Epithelial cell of prostate (primary cell): ENCODE results near the gene B3GALT5.
"Not testable (repeated sequence)": the region's sequence is repeated elsewhere in the genome, so short reads cannot be mapped to it uniquely, and the experiment has no call there.

Experiments used
- DNase-seq: peaks from one replicate; pipeline ENCODE4 v3.0.0-alpha.2; 2011; ENCODE audit warnings: low read depth, low spot score
- H3K27ac ChIP-seq: fragments of 450-650 bp; 2 replicates; pipeline ENCODE4 v1.5.1; 2017; ENCODE audit warnings: mild to moderate bottlenecking

Gene B3GALT5, protein sequence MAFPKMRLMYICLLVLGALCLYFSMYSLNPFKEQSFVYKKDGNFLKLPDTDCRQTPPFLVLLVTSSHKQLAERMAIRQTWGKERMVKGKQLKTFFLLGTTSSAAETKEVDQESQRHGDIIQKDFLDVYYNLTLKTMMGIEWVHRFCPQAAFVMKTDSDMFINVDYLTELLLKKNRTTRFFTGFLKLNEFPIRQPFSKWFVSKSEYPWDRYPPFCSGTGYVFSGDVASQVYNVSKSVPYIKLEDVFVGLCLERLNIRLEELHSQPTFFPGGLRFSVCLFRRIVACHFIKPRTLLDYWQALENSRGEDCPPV

DNA sequence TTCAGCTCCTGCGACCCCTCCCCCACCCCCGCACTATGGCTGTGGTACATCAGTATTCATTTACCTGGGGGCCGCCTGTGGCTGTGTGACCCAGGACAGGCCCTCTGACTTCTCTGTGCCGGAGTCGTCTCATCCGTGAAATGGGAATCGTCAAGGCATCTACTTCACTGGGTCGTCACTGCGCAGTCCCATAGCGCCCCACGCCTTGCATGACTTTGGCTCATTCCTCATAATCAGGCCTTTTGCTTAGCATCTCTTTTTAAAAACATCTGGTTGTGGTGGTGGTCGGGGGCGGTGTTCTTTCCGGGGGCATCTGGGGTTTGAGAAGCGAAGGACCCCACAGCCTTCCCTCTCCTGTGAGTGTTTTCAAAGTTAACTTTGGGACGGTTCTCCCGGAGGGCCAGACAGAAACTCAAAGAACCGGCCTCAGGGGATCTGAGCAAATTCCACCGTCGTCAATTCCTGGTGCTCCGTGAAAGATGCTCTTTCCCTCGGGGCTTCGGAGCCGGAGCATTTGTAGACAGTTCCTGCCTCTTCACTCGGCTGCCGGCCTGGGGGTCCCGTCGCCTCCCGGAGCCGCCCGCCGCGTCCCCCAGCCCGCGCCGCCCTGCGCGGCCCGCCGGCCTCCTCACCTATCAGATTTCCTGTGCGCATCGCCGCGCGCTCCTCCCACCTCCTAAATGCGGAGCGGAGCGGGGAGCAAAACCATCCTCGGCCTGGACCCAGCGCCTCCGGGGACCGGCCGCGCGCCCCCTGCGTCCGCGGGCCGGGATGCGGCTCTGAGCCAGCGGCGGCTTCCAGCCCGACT lies at the start of gene B3GALT5:
B3GALT5 (plus strand) TSS at position 708 of the 808 bp plus-strand sequence. CDS start 47,620 bp downstream, outside the sequence.
- no peak for DNase-seq
- H3K27ac ChIP-seq = no peak within 1 kb of the TSS

DNA sequence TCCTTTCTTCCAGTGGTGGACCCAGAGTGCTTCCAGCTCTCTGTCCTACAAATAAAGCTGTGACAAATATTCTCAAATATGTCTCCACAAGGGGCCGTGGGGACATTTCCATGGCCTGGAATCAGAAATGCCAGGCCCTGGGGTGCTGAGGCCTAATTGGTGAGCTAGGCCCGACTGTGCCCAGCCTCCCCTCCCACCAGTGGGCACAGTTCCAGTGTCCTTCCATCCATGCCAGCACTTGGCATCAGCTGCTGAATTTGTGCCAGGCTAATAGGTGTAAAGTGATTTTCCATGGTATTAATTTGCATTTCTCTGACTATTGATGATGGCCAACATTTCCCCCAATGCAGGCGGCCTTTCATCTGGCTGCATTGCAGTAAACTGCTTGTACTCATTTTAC lies 48.5 kb upstream of the B3GALT5 start:
- no peak for DNase-seq
- H3K27ac ChIP-seq = no peak overlapping the region

DNA sequence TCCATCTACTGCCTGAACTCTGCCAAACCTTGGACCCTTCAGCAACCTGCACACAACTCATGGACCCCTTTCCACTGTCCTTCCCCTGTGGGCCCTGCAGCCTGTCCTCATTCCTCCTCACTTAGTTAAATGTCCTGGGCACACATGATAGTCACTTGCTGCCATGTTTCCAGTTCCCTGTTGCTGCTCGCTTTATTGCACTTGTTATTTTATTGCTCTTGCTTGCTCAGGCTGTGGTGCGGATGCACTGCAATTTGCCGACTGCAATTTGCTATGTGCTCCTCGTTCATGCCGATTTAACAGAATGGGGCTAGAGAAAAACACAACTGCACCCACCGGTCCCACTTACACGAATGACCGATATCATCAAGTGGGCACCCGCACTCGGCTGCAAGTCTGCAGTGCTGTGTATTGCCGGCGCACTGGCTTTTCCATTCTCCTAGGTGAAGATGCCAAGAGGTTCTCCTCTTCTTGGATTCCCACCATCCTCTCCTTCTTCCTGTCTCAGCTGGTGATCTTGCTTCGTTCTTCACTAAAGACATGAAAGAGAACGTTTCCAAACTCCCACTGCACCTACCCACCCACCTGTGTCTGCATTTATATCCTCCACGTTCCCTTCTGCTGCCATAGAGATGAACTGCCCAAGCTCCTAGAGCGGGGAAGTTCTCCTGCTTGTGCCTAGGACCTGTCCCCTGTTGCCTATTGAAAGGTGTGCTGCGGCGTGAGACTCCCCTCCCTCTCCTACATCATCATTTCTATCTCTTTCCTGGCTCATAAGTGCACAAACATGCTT lies 45.4 kb upstream of the B3GALT5 start:
- no peak overlapping the region for H3K27ac ChIP-seq
- DNase-seq = no peak

DNA sequence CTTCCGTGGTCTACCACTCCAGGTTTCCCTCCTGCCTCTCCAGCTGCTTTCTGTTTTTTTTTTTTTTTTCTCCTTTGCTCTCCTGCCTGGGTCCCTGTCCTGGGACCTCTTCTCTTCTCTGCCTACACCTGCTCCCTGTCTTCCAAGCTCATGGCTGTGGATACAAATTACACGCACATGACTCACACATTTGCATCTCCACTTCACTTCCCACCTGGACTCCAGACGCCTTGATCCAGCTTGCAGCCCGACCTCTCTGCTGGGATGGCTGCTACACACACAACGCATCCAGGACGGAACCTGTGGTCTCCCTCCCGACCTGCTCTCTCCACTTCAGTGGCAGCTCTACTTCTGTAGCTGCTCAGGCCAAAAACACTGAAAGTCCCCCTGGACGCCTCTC lies 44.4 kb upstream of the B3GALT5 start:
- DNase-seq = no peak
- H3K27ac ChIP-seq = no peak overlapping the region

DNA sequence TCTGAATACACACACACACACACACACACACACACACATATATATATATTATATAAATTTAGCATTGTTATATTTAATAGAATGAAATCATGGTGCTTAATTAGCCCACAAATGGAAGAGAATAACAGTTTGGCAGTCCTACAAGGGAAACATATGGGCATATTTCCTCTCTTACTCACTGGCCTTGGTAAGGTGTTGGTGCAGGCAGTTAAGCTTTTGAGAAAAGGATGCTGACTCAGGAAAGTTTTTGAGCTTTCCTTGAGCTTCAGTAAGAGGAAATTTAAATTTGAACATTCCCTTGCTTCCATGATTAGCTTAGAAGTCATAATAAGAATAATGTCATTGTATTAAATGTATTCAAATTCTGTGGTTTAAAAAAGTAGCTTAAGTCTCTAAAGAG lies 37.0 kb upstream of the B3GALT5 start:
- H3K27ac ChIP-seq = no peak overlapping the region
- DNase-seq = peak; percentile 18

DNA sequence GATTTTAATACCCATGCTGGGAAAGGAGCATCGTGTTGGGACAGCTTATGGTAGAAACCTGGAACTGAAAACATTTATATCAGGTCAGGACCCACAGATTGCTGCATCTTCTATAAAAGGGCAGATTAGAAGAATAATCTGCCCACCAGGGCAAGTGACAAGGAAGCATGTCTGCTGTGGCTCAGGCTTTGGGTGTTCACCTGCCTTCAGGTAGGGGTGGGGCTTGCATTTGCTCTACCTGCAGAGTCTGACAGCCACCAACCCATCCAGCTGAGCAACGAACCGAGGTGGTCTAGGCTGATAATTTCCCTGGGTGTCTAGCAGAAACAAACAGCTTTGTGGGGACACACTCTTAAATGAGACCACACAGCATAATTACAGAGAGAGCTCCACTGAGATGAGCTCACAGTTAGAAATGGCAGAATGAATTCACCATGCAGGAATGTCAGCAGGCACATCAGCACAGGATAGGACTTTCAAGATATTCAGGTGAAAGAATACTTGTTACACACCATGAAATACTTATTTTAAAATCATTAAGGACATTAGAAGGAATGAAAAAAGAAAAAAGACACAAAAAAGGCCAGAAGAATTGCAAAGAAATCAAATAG lies 36.1 kb upstream of the B3GALT5 start:
- DNase-seq = no peak
- H3K27ac ChIP-seq = no peak overlapping the region

DNA sequence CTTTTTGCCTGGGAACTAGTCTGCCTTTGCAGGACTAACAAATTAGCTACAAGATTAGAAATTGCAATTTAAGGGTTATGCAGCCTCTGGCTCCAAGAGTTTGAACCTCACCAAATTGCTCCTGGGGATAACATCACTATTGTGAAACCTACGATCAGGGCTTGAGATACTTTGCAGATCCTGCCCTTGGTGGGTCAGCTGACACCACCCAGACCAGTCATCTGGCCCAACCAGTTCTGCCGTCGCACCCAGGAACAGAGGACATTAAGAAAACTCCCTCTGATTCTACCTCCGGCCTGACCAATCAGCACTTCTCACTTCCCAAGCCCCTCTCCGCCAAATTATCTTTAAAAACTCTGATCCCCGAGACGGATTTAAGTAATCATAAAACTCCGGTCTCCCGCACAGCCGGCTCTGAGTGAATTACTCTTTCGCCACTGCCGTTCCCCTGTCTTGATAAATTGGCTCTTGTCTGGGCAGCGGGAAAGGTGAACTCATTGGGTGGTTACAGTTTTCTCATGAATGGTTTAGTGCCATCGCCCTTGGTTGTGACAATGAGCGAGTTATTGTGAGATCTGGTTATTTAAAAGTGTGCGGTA lies 32.9 kb upstream of the B3GALT5 start:
- H3K27ac ChIP-seq = no peak overlapping the region
- DNase-seq = no peak

DNA sequence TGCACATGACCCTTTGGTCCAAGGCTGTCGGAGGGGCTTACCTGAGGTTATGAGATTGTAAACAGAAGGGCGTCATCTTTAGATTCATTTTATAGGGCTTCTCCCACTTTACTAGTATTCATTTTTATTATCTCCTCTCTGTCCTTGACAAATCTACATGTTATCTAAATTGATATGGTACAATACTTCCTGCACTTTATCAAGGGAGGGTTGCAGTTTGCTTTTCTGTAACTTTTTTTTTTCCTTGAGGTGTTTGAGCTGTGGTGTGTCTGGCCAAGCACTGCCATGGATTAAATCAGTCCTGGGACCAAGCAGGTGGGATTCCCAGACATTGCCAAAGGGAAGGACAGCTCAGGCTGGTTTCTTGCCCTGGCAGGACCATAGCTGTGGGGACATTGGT lies 32.0 kb upstream of the B3GALT5 start:
- no peak for DNase-seq
- H3K27ac ChIP-seq = no peak overlapping the region

DNA sequence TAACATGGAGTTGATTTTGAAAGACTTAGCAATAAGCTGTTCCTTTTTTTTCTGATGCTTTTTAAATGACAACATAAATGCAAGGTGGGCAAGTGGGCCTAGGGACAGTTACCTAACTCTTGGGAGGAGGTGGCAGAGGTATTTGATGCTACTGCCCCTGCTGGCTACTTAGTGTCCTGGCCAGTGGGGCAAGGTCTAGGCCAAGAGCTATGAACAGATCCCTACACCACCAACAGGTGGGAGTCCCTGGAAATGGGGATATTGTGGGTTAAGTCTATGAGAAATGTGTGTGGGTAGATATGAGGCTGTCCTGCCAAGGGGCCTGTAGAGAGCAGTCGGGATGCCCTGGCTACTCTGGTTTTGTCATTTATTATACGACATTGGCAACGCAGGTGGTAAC lies 31.3 kb upstream of the B3GALT5 start:
- no peak overlapping the region for H3K27ac ChIP-seq
- DNase-seq = no peak

DNA sequence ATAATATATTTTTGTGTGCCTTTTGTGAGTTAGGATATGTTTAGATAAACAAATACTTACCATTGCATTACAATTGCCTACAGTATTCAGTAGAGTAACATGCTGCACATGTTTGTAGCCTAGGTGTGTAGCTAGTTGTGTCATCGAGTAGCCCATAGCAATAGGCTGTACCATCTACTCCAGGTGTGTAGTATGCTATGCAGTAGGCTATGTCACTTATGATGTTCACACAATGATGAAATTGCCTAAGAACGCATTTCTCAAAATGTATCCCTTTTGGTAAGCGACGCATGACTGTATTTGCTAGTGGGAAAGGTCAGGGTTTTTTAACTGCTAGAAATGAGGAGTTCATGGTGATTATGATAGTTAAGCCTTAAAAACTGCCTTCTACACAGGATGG lies 30.0 kb upstream of the B3GALT5 start:
- no peak for DNase-seq
- no peak overlapping the region for H3K27ac ChIP-seq

DNA sequence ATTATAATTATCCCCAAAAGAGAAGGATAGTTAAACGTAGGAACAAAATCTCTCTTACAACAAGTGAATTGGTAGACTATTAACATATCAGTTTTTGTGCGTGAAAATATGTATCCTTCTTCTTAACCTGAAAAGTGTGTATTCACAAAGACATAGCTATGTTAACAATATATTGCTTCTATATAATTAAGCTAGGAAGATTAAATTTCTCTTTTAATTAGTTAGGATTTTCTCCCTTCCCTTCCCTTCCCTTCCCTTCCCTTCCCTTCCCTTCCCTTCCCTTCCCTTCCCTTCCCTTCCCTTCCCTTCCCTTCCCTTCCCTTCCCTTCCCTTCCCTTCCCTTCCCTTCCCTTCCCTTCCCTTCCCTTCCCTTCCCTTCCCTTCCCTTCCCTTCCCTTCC lies 29.2 kb upstream of the B3GALT5 start:
- DNase-seq = not testable (repeated sequence)

DNA sequence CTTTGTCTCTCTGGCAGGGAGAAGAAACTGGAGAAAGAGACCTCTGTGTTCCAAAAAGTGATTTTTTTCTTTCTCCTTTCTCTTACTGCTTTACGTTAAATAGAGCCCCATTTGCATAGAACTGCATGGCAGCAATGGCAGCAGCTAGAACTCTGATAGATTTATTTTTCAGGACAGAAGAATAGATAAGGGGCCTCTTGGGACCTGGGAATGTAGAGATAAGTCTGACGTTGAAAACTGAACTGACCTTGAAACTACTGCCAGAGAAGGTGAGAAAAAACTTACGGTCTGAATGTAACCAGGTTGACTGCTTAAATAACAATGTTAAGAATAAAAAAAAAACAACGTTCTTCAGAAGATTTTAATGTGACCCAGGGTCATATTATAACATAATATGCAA lies 25.4 kb upstream of the B3GALT5 start:
- H3K27ac ChIP-seq = no peak overlapping the region
- no peak for DNase-seq

More for the DNA sequence above, 29.2 kb upstream of the B3GALT5 start:
- H3K27ac ChIP-seq = not testable (repeated sequence)

DNA sequence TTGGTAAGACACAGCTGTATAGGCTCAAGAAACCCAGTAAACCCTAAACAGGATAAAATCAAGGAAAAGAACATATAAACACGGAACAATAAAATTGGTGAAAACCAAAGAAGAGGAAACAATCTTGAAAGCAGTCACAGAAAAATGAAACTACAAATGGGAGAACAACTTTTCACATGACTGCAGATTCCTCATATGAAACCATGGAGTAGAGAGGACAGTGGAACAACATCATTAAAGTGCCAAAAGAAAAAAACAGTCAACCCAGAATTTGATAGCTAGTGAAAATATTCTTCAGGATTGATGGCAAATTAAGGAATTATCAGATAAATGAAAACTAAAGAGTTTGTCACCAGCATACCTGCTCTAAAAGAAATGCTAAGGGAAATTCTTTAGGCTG lies 23.9 kb upstream of the B3GALT5 start:
- no peak overlapping the region for H3K27ac ChIP-seq
- no peak for DNase-seq

DNA sequence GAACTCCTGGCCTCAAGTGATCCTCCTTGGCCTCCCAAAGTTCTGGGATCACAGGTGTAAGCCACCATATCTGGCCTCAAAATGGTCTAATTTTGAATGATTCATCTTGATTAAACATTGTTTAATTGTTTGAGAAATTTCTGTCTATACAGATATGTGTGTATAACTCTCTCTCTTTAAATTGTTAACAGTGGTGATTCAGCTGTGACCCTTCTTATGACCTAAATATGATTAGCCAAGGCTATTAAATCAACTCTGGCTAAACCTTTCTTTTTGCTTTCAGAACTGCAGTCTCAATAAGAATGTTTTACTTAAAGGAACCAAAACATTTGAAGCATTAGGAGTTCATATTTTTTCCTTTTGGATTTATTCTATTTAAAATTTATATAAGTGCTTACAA lies 19.2 kb upstream of the B3GALT5 start:
- no peak overlapping the region for H3K27ac ChIP-seq
- DNase-seq = no peak

DNA sequence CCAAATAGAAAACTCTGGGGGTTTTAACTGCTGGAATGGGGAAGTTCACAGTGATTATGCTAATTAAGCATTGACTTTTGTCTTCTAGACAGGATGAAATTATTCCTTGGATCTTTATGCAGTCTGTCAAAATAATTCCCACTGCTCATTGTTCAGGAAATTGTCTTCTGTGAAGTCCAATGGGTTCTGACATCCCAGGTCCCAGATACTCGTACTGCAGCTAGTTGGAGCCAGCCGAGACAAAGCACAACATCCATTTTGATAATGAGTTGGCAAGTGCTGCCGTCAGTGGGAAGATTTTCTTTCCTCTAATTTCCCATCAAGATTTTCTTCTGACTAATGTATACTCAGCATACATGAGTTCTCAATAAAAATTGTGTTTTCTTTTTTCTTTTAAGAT lies 17.3 kb upstream of the B3GALT5 start:
- H3K27ac ChIP-seq = no peak overlapping the region
- DNase-seq = no peak

DNA sequence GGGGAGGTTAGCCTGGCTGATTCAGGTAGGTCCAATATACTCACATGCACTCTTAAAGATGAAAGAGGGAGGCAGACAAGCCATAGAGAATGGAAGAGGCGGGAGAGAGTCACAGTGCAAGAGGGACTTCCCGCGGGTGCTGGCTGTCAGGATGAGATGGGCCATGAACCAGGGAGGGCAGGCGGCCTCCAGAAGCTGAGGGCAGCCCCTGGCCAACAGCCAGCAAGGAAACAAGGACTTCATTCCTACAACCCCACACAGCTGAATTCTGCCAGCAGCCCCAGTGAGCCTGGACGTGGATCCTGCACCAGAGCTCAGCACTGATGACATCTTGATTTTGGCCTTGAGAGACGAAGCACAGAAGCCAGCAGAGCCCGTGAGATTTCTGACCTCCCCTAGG lies 15.1 kb upstream of the B3GALT5 start:
- H3K27ac ChIP-seq = no peak overlapping the region
- DNase-seq = no peak

DNA sequence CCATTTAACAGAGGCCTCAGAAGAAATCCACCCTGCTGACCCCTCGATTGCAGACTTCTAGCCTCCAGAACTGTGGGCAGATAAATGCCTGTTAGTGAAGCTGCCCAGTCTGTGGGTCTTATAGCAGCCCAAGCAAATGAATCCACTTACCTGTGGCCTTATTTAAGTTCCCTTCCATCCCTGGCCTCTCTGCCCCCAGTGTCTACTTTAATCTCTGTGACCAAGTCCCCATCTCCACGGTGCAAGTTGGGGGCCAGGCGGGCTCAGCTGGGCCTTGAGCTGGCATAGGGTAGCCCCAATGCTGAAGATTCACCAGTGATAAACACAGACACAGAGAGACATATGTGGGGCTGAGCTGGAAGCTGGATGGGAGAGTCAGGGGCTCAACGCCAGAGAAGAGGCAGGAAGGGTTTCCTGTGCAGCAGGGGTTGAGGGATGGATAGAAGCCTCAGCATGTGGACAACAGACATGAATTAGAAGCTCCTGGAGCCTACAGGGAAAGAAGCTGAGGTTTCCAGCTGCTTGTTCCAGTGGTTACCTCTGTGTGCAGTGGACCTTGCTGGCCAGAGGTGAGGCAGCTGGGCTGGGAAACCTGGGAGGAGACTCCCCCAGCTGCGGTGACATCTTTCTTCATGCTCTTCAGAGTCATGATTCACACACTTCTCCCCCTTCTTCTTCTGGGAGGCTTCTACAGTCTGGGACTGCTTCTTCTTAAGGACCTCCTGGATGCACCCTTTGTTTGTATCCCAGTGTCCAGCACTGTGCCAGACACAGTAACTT lies 13.4 kb upstream of the B3GALT5 start:
- no peak for DNase-seq
- no peak overlapping the region for H3K27ac ChIP-seq

DNA sequence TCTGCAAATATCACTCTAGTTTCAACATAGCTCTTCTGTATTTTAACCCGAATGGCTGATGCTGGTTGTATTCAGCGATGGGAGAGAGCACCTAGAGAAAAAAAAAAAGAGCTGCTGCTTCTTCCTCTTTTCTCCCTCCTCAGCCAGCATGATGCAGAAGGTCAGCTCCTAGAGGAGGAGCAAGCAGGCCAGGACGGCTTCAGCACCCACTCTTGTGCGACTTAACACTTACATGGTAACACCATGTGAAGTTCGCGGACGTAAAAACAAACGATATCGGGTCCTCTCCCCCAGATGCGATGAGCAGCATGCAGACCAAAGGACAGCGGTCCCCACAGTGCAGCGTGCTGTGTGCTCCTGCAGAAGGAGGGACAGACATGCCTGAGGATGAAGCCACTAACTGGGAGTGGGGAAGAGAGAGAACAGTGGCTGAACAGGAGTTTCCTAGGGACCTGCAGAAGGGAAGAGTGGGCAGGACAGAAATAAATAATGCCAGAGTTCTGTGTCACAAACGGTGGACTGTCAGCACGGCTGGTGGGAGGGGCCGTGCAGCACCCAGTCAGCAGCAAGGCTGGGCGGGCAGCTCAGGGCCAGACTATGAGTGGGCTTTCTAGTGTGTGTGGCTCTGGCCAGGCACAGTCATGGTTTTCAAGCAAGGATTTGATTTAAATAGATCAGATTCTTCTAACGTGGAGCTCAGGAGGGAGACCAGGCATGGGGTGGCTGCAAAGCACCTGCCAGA lies 11.4 kb upstream of the B3GALT5 start:
- no peak overlapping the region for H3K27ac ChIP-seq
- no peak for DNase-seq
